HG03045 (cell line): ENCODE measurements around the gene SSX5.
"Not testable (repeated sequence)": the region's sequence is repeated elsewhere in the genome, so short reads cannot be mapped to it uniquely, and the experiment has no call there.

Experiments used
- ATAC-seq: cut with Tn5 transposase; IDR thresholded peaks from one replicate; pipeline ENCODE4 v1.9.1; 2021; ENCODE audit warnings: mild to moderate bottlenecking, moderate library complexity; ENCODE audit not compliant: unreplicated experiment

The SSX5 gene

GRCh38 chrX:48196745-48197201, at the start of gene SSX5:
SSX5 (minus strand) TSS chrX:48196795; CDS start chrX:48195358, 1,437 bp downstream.
- no peak for ATAC-seq

- not testable (repeated sequence) for ATAC-seq
Observed at GRCh38 chrX:48224196-48224595, 27.6 kb upstream of the SSX5 start.

GRCh38 chrX:48214341-48214740, 17.7 kb upstream of the SSX5 start:
- not testable (repeated sequence) for ATAC-seq

GRCh38 chrX:48190024-48190423, 6.6 kb downstream of the SSX5 start:
- not testable (repeated sequence) for ATAC-seq

- ATAC-seq: not testable (repeated sequence)
Observed at GRCh38 chrX:48181882-48182281, 14.7 kb downstream of the SSX5 start.

GRCh38 chrX:48180811-48181210, 15.8 kb downstream of the SSX5 start:
- ATAC-seq: no peak

- ATAC-seq: no peak
Observed at GRCh38 chrX:48179691-48180090, 16.9 kb downstream of the SSX5 start.

GRCh38 chrX:48166322-48166721, 30.3 kb downstream of the SSX5 start:
- ATAC-seq: not testable (repeated sequence)

- no peak for ATAC-seq
Observed at GRCh38 chrX:48165241-48165640, 31.4 kb downstream of the SSX5 start.

GRCh38 chrX:48156014-48156413, 40.6 kb downstream of the SSX5 start:
- no peak for ATAC-seq

- ATAC-seq: no peak
Observed at GRCh38 chrX:48154796-48155195, 41.8 kb downstream of the SSX5 start.

GRCh38 chrX:48153769-48154168, 42.8 kb downstream of the SSX5 start:
- ATAC-seq: no peak

- not testable (repeated sequence) for ATAC-seq
Observed at GRCh38 chrX:48142697-48143096, 53.9 kb downstream of the SSX5 start.

GRCh38 chrX:48141810-48142508, 54.6 kb downstream of the SSX5 start:
- ATAC-seq: not testable (repeated sequence)

GRCh38 chrX:48139076-48139475, 57.5 kb downstream of the SSX5 start:
- ATAC-seq: not testable (repeated sequence)
